Measurements from ENCODE around the gene ABCC12.

ABCC12 gene

DNA sequence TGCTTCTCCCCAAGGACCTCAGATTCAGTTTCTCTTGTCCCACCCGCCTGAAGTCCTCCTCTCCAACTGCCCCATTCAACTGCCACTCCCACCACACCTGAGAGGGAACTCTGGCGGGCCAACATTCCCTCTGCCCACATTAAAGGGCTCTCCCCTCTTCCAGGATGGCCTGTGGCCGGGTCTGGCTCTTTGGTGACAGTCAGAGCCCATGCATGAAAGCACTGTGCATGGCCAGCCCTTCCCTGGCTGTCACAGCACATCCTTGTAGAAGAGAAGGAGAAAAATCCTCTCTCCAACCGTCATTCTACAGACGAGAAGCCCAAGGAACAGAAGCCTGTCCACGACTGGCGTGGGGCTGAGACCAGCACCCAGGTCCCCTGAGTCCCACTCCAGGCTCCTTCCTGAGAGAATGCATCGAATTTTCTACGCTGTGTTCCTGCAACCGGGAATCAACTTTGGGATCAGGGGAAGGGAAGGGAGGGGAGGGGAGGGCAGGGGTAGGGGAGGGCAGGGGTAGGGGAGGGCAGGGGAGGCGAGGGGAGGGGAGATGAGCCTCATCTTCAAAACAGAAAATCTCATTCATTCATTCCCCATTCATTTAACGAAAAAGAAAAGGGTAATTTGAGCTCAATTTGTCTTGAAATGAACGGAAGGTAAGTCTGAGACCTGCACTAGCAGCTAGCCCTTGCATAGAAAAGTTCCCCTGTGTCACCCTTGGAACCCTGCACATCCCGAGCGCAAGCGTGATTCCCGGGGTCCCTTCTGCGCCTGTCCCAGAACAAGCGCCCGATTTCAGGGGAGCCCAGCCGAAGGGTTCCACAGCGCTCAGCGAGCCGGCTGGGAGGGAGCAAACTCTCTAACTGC, at the start of gene ABCC12:
TSS of gene ABCC12 (minus strand) at position 68 of the 864 bp plus-strand sequence. CDS start 9,569 bp downstream, outside the sequence.
- no peak for TF ChIP-seq CTCF (conservative IDR thresholded peaks at IDR 0.05; ENCODE audit: low read length)
- no peak within 1 kb of the TSS for H3K4me3 ChIP-seq (ENCODE audit: low read length)
- DNase-seq (ENCODE audit: low read depth) = no peak

DNA sequence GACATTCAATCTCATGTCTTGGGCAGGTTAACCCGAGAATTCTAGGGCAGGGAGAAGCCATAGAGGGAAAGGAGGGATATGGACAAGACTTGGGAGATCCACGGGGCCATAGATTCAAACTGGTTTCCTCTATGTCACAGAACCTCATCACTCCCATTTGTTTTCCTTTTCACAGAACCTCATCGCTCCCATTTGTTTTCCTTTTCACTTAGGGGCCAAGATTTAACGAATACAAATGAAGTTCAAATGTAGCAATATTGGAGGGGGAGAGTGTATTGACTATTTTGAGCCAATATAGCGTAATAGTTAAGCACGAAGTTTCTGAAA, 49.0 kb upstream of the ABCC12 start:
- H3K4me3 ChIP-seq (ENCODE audit: low read length) = no peak overlapping the region
- TF ChIP-seq CTCF (conservative IDR thresholded peaks at IDR 0.05; ENCODE audit: low read length) = no peak
- no peak for DNase-seq (ENCODE audit: low read depth)

DNA sequence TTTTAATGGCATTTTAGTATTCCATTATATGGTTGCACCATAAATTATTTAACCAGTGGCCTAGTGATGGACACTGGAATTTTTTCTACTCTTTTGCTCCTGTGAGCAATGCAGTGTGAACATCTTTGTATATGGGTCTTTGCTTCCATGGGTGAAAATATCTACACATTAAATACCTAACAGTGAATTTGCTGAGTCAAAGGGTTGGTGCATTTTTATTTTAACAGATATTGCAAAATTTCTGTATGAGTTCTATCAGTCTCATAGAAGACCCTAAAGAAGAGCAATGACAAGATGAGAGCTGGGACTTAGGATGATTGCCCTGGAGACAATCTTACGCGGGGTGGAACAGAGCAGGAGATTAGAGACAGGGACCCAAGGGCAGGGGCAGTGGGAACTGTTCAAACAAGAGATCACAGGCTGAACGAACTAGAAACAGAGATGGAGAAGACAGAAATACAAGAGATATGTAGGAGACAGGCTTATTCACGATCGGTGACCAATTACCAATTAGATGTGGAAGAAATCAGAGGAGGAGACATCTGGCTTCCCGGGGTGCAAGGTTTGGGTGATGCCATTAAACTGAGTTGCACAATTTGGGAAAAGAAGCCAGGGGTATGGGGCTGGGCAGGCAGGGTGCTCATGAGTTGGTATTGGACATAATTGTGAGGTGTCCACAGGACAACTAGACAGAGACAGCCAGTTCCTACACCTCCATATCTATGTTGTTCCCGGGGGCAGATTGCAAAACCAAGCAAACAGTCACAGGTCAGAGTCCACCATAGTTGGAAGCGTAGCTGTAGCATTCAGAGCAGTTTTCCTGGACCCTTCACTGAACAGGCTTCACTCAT, 48.4 kb upstream of the ABCC12 start:
- no peak for TF ChIP-seq CTCF (conservative IDR thresholded peaks at IDR 0.05; ENCODE audit: low read length)
- DNase-seq (ENCODE audit: low read depth) = no peak
- no peak overlapping the region for H3K4me3 ChIP-seq (ENCODE audit: low read length)

DNA sequence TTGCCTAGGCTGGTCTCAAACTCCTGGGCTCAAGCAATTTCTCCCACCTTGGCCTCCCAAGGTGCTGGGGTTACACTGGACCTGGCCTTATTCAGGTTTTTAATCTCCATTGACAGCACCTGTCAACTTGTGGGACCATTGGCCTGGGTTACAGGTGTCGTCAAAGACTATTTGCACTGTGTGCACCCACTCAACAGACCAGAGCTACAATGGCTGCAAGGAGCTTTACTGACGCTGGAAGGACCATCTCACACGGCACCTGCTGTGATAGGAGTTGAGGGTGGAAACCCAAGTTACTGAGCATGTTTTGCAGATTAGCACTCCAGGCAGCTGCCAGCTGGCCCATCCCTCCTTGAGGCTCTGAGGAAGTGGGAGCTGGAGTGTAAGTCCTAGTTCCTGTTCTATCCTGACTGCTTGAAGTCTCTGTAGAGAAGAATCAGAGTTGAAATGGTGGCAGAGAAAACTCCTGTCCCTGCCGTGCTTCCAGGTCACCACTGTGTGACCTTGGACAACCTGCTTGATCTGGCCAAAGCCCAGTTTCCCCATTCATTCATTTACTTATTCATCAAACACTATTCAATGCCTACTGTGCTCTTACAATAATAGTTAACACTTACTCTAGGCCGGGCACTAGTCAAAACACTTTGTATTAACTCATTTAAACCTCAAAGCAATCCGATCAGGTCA, 45.9 kb upstream of the ABCC12 start:
- DNase-seq (ENCODE audit: low read depth) = no peak
- TF ChIP-seq CTCF (conservative IDR thresholded peaks at IDR 0.05; ENCODE audit: low read length) = no peak
- no peak overlapping the region for H3K4me3 ChIP-seq (ENCODE audit: low read length)

DNA sequence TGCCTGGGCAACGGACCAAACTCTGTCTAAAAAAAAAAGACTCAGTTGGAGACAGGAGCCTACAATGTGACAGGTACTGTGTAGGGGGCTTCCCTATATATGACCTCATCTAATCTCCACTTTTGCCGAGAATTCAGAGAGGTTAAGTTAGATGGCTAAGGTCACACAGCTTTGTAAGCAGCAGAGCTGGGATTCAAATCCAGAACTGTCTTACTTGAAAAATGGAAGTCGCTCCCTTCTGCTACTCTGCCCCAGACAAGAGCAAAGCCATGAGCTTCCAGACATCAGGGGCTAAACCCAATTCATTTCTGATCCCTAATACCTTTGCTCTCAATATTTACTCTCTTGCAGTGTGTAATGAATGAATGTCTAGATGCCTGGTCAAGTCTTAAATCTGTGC, 41.5 kb upstream of the ABCC12 start:
- no peak for TF ChIP-seq CTCF (conservative IDR thresholded peaks at IDR 0.05; ENCODE audit: low read length)
- DNase-seq (ENCODE audit: low read depth) = no peak
- H3K4me3 ChIP-seq (ENCODE audit: low read length) = no peak overlapping the region

DNA sequence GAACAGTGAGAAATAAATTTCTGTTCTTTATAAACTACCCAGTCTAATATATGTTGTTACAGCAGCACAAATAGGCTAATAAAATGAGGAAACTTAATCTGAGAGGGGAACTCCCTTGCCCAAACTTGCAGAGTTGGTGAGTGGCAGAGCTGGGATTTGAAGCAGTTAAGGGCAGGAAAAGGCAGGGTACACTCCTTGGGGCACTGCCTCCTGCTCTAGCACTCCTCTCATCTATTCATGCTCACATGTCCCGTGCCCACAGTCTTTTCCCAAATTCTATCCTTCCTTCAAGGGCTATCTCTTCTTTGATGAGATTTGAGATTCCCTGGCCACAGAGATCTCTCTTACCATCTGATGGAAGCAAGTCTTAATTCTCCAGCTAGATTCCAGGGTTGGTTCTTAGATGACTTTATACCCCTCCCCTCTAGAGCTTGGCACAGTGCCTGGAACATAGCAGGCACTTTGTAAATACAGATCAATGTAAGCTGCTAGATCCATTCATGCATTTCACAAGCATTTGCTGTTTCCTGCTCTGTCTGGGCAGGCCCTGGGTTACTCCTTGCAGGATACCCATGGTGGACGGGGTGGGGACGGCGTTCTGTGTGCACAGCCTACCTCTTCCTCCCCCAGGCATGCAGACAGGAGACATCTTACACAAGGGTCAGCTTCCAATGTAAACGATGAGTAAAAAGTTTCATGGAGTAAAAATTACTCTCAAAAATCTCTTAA, 39.2 kb upstream of the ABCC12 start:
- TF ChIP-seq CTCF (conservative IDR thresholded peaks at IDR 0.05; ENCODE audit: low read length) = no peak
- no peak for DNase-seq (ENCODE audit: low read depth)
- no peak overlapping the region for H3K4me3 ChIP-seq (ENCODE audit: low read length)
